BLaER1 treated with 17β-estradiol and CSF1 and Interleukin-3, amounts not matched to agents 10 nM and 100 nM (cell line): ENCODE data around the gene RORC.

ENCODE experiments used
- H3K27ac ChIP-seq, 11 experiments: shearing (Covaris generic); formaldehyde crosslinking; 2 replicates each; pipeline ENCODE4 v1.8.1; 2022
- H3K27me3 ChIP-seq, 11 experiments: shearing (Covaris generic); formaldehyde crosslinking; 2 replicates each; pipeline ENCODE4 v1.8.1; 2022
- H3K36me3 ChIP-seq, 11 experiments: shearing (Covaris generic); formaldehyde crosslinking; 2 replicates each; pipeline ENCODE4 v1.8.1; 2022
- H3K4me1 ChIP-seq, 10 experiments: shearing (Covaris generic); formaldehyde crosslinking; 2 replicates each; pipeline ENCODE4 v1.8.1; 2022
- H3K4me2 ChIP-seq, 11 experiments: shearing (Covaris generic); formaldehyde crosslinking; 2 replicates each; pipeline ENCODE4 v1.8.1; 2022
- H3K4me3 ChIP-seq, 10 experiments: shearing (Covaris generic); formaldehyde crosslinking; 2 replicates each; pipeline ENCODE4 v1.8.1; 2022
- H3K9ac ChIP-seq, 11 experiments: shearing (Covaris generic); formaldehyde crosslinking; 2 replicates each; pipeline ENCODE4 v1.8.1; 2022
- H3K9me3 ChIP-seq, 11 experiments: shearing (Covaris generic); formaldehyde crosslinking; replicated peaks in 1 of 11; 2 replicates each; pipeline ENCODE4 v1.8.1; 2022
- H4K20me1 ChIP-seq, 11 experiments: shearing (Covaris generic); formaldehyde crosslinking; 2 replicates each; pipeline ENCODE4 v1.8.1; 2022
- Cebpa-rat ChIP-seq, 11 experiments: shearing (Covaris generic); IDR thresholded peaks; 2 replicates each; pipeline ENCODE4 v1.8.1; 2022

The RORC gene

GRCh38 chr1:151852733-151853132, 21.1 kb upstream of the RORC start:
- Histone ChIP-seq H3K4me2 (no peak overlapping the region), H3K9ac (no peak overlapping the region), H3K4me1 (peaks cover 10 to 52% (median 15%) of the 10 kb centered on the region in 10 experiments; a peak in 19 of 20 replicates), H3K36me3 (no peaks in the 10 kb centered on the region), H3K9me3 (no peaks in the 10 kb centered on the region), H3K4me3 (no peak overlapping the region), H3K27ac (no peak overlapping the region), H3K27me3 (no peaks in the 10 kb centered on the region), H4K20me1 (no peaks in the 10 kb centered on the region)
- TF ChIP-seq Cebpa-rat (IDR thresholded peaks at IDR 0.05): no peak

GRCh38 chr1:151851886-151852285, 20.3 kb upstream of the RORC start:
- H3K4me2 ChIP-seq: no peak overlapping the region
- H3K9ac ChIP-seq: no peak overlapping the region
- no peak overlapping the region for H3K4me3 ChIP-seq
- no peak for TF ChIP-seq Cebpa-rat (IDR thresholded peaks at IDR 0.05)
- H3K9me3 ChIP-seq: no peaks in the 10 kb centered on the region
- H3K27ac ChIP-seq: no peak overlapping the region
- H4K20me1 ChIP-seq: no peaks in the 10 kb centered on the region
- no peaks in the 10 kb centered on the region for H3K27me3 ChIP-seq
- peaks cover 11 to 44% (median 16%) of the 10 kb centered on the region in 10 experiments; a peak in 19 of 20 replicates for H3K4me1 ChIP-seq
- no peaks in the 10 kb centered on the region for H3K36me3 ChIP-seq

- no peak overlapping the region for H3K4me3 ChIP-seq
- no peaks in the 10 kb centered on the region for H3K27me3 ChIP-seq
- H3K9ac ChIP-seq: no peak overlapping the region
- no peaks in the 10 kb centered on the region for H3K36me3 ChIP-seq
- no peaks in the 10 kb centered on the region for H4K20me1 ChIP-seq
- TF ChIP-seq Cebpa-rat (IDR thresholded peaks at IDR 0.05): no peak
- H3K9me3 ChIP-seq: no peaks in the 10 kb centered on the region
- no peak overlapping the region for H3K27ac ChIP-seq
- H3K4me1 ChIP-seq: peaks cover 11 to 32% (median 16%) of the 10 kb centered on the region in 10 experiments; a peak in 19 of 20 replicates
- H3K4me2 ChIP-seq: peak overlapping the region in 2 of 11 experiments; percentile 48 to 64; a peak in 3 of 22 replicates
These were observed 18.3 kb upstream of the RORC start for GRCh38 chr1:151849871-151850270.

- H3K27ac ChIP-seq: no peak overlapping the region
- peak overlapping the region in 8 of 11 experiments; percentile 33 to 73 (median 56); a peak in 13 of 22 replicates for H3K4me2 ChIP-seq
- H4K20me1 ChIP-seq: no peaks in the 10 kb centered on the region
- no peaks in the 10 kb centered on the region for H3K36me3 ChIP-seq
- H3K9ac ChIP-seq: no peak overlapping the region
- peaks cover 11 to 30% (median 16%) of the 10 kb centered on the region in 10 experiments; a peak in 19 of 20 replicates for H3K4me1 ChIP-seq
- H3K27me3 ChIP-seq: no peaks in the 10 kb centered on the region
- no peak for TF ChIP-seq Cebpa-rat (IDR thresholded peaks at IDR 0.05)
- H3K9me3 ChIP-seq: no peaks in the 10 kb centered on the region
- H3K4me3 ChIP-seq: no peak overlapping the region
These were observed 17.5 kb upstream of the RORC start for GRCh38 chr1:151849126-151849525.

GRCh38 chr1:151847867-151848596, 16.4 kb upstream of the RORC start:
- Histone ChIP-seq H3K9me3 (no peaks in the 10 kb centered on the region), H3K4me1 (peaks cover 11 to 30% (median 19%) of the 10 kb centered on the region in 10 experiments; a peak in 19 of 20 replicates), H3K4me2 (peak overlapping the region; percentile 33 to 73 (median 48); a peak in 19 of 22 replicates), H3K4me3 (no peak overlapping the region), H3K27ac (no peak overlapping the region), H3K9ac (no peak overlapping the region), H3K27me3 (peaks cover 0 to under 1% (median 0%) of the 10 kb centered on the region in 11 experiments; a peak in 1 of 22 replicates), H3K36me3 (no peaks in the 10 kb centered on the region), H4K20me1 (no peaks in the 10 kb centered on the region)
- no peak for TF ChIP-seq Cebpa-rat (IDR thresholded peaks at IDR 0.05)

- peaks cover 11 to 30% (median 19%) of the 10 kb centered on the region in 10 experiments; a peak in 19 of 20 replicates for H3K4me1 ChIP-seq
- H3K4me3 ChIP-seq: no peak overlapping the region
- peak overlapping the region in 2 of 11 experiments; percentile 9 to 20; a peak in 1 of 22 replicates for H3K4me2 ChIP-seq
- no peak for TF ChIP-seq Cebpa-rat (IDR thresholded peaks at IDR 0.05)
- no peak overlapping the region for H3K27ac ChIP-seq
- H3K9ac ChIP-seq: no peak overlapping the region
- no peaks in the 10 kb centered on the region for H4K20me1 ChIP-seq
- H3K36me3 ChIP-seq: no peaks in the 10 kb centered on the region
- no peaks in the 10 kb centered on the region for H3K9me3 ChIP-seq
- peaks cover 0 to 13% (median 3%) of the 10 kb centered on the region in 11 experiments; a peak in 11 of 22 replicates for H3K27me3 ChIP-seq
These were observed 15.2 kb upstream of the RORC start for GRCh38 chr1:151846686-151847237.

GRCh38 chr1:151846062-151846568, 14.5 kb upstream of the RORC start:
- peaks cover under 1 to 20% (median 10%) of the 10 kb centered on the region in 11 experiments; a peak in 21 of 22 replicates for H3K27me3 ChIP-seq
- no peak overlapping the region for H3K27ac ChIP-seq
- H3K9ac ChIP-seq: no peak overlapping the region
- H3K9me3 ChIP-seq: no peaks in the 10 kb centered on the region
- peaks cover 11 to 30% (median 19%) of the 10 kb centered on the region in 10 experiments; a peak in 19 of 20 replicates for H3K4me1 ChIP-seq
- H3K36me3 ChIP-seq: no peaks in the 10 kb centered on the region
- no peak for TF ChIP-seq Cebpa-rat (IDR thresholded peaks at IDR 0.05)
- no peak overlapping the region for H3K4me3 ChIP-seq
- peak overlapping the region in 2 of 11 experiments; percentile 9 to 20; a peak in 2 of 22 replicates for H3K4me2 ChIP-seq
- no peaks in the 10 kb centered on the region; a peak in 1 of 22 replicates for H4K20me1 ChIP-seq

GRCh38 chr1:151843398-151843797, 11.8 kb upstream of the RORC start:
- Histone ChIP-seq H3K9me3 (no peaks in the 10 kb centered on the region), H4K20me1 (peaks cover 0 to 22% (median 5%) of the 10 kb centered on the region in 11 experiments; a peak in 11 of 22 replicates), H3K27me3 (peaks cover 28 to 47% (median 37%) of the 10 kb centered on the region in 11 experiments), H3K4me2 (0 out of 22 replicates have a peak overlapping the region, but pooled peaks of 2 of the 11 experiments have one; percentile 0 to 5), H3K36me3 (no peaks in the 10 kb centered on the region), H3K4me1 (peaks cover 23 to 35% (median 25%) of the 10 kb centered on the region in 10 experiments), H3K9ac (no peak overlapping the region), H3K4me3 (no peak overlapping the region), H3K27ac (no peak overlapping the region)
- TF ChIP-seq Cebpa-rat (IDR thresholded peaks at IDR 0.05): no peak

- no peak overlapping the region for H3K27ac ChIP-seq
- H3K36me3 ChIP-seq: no peaks in the 10 kb centered on the region
- peaks cover 0 to 38% (median 19%) of the 10 kb centered on the region in 11 experiments; a peak in 13 of 22 replicates for H4K20me1 ChIP-seq
- no peaks in the 10 kb centered on the region for H3K9me3 ChIP-seq
- H3K9ac ChIP-seq: no peak overlapping the region
- H3K27me3 ChIP-seq: peaks cover 42 to 69% (median 57%) of the 10 kb centered on the region in 11 experiments
- no peak overlapping the region for H3K4me3 ChIP-seq
- no peak for TF ChIP-seq Cebpa-rat (IDR thresholded peaks at IDR 0.05)
- H3K4me1 ChIP-seq: peaks cover 36 to 48% (median 41%) of the 10 kb centered on the region in 10 experiments
- no peak overlapping the region for H3K4me2 ChIP-seq
These were observed 9.5 kb upstream of the RORC start for GRCh38 chr1:151841141-151841540.
